ENCODE results near the gene PTPRF.

Gene PTPRF

GRCh38 chr1:43529206-43529731 is 1.4 kb upstream of the PTPRF start:
- Histone ChIP-seq H3K27me3 (peaks cover 67% of the 10 kb centered on the region), H3K4me3 (ENCODE audit: low read depth in 1 of 2, low read length in 1 of 2) (no peak overlapping the region), H3K36me3 (no peaks in the 10 kb centered on the region), H3K27ac (no peak overlapping the region), H3K4me1 (ENCODE audit: control insufficient read depth in 1 of 2, insufficient read depth in 1 of 2, low read depth in 1 of 2, low read length in 1 of 2) (peaks cover 3 to 4% of the 10 kb centered on the region in 2 experiments), H3K9me3 (no peaks in the 10 kb centered on the region)
- TF ChIP-seq CTCF (IDR thresholded peaks at IDR 0.05): peak; percentile 78

GRCh38 chr1:43531107-43531905 is 623 bp downstream of the PTPRF start:
- H3K4me3 ChIP-seq (ENCODE audit: low read depth in 1 of 2, low read length in 1 of 2): no peak overlapping the region
- no peaks in the 10 kb centered on the region for H3K36me3 ChIP-seq
- H3K9me3 ChIP-seq: no peaks in the 10 kb centered on the region
- peaks cover 3 to 4% of the 10 kb centered on the region in 2 experiments for H3K4me1 ChIP-seq (ENCODE audit: control insufficient read depth in 1 of 2, insufficient read depth in 1 of 2, low read depth in 1 of 2, low read length in 1 of 2)
- H3K27ac ChIP-seq: no peak overlapping the region
- no peak for TF ChIP-seq CTCF (IDR thresholded peaks at IDR 0.05)
- peaks cover 74% of the 10 kb centered on the region for H3K27me3 ChIP-seq

DNA sequence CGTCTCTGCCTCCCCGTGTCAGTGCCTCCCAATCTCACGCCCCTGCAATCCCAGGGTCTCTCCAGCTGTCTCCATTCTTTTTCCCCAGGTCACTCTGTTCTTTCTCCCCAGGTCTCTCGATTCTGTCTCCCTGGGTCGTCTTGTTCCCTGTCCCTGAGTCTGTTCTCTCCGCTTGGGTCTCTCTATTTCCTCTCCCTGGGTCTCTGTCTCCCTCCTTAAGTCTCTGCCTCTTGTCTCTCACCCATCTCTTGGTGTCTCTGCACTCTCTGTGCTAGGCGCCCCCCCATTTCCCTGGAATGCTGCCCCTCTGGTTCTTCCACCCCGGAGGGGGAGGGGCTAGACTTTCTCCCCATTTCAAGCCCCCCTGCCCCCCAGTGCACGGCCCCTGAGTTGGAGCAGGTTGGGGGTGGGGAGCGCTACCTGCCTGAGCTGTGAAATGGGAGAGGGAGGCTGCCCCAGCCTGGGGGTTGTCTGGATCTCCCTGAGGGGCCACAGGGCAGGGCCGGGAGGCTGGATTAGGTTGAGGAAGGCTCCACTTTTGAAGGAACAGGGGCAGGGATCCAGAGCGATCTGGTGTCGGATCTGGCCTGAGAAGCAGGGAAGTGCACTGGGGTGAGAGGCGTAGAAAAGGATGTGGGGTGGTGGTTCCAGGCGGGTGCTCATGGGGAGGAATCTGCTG is 1.4 kb downstream of the PTPRF start:
- no peak overlapping the region for H3K4me3 ChIP-seq (ENCODE audit: low read depth in 1 of 2, low read length in 1 of 2)
- peaks cover 74% of the 10 kb centered on the region for H3K27me3 ChIP-seq
- no peaks in the 10 kb centered on the region for H3K36me3 ChIP-seq
- TF ChIP-seq CTCF (IDR thresholded peaks at IDR 0.05): no peak
- no peaks in the 10 kb centered on the region for H3K9me3 ChIP-seq
- H3K4me1 ChIP-seq (ENCODE audit: control insufficient read depth in 1 of 2, insufficient read depth in 1 of 2, low read depth in 1 of 2, low read length in 1 of 2): peaks cover 3 to 4% of the 10 kb centered on the region in 2 experiments
- H3K27ac ChIP-seq: no peak overlapping the region

DNA sequence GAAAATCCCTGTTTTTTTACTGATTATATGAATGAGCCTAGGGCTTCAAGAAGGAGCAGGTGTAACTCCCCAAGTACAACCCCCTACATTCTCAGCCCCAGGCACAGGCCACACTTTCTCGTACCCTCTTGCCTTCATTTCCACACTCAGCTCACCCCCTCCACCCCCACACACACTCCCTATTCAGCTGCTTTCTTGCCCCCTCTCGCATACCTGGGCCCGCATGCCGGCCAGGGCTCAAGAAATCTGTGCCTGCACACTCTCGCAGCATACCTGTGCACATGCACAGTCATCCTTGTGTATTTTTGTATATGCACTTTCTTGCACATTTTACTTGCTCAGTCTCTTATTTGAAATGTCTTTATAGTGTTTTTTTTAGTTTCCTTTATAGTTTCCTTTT is 2.0 kb downstream of the PTPRF start:
- Histone ChIP-seq H3K4me1 (ENCODE audit: control insufficient read depth in 1 of 2, insufficient read depth in 1 of 2, low read depth in 1 of 2, low read length in 1 of 2) (peaks cover 3 to 4% of the 10 kb centered on the region in 2 experiments), H3K27ac (no peak overlapping the region), H3K27me3 (peaks cover 69% of the 10 kb centered on the region), H3K36me3 (no peaks in the 10 kb centered on the region), H3K9me3 (no peaks in the 10 kb centered on the region), H3K4me3 (ENCODE audit: low read depth in 1 of 2, low read length in 1 of 2) (no peak overlapping the region)
- no peak for TF ChIP-seq CTCF (IDR thresholded peaks at IDR 0.05)

DNA sequence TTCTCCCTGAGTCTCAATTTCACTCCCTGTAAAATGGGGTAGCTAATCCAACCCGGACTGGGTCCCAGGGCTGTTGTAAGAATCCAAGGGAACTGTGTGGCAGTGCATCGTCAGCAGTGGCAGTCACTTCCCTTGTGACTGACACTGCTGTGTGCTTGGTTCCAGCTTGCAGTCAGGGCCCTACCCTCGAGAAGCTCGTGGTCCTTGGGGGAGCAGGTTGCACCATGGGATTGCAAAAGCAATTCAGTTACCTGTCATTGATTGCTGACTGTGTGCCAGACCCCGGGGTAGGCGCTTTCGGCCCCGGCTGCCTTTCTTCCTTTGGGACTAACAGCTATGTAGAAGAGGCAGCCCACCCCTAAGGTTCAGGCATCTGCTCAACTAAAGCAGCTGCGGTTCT is 2.9 kb downstream of the PTPRF start:
- no peaks in the 10 kb centered on the region for H3K9me3 ChIP-seq
- H3K36me3 ChIP-seq: no peaks in the 10 kb centered on the region
- no peak overlapping the region for H3K27ac ChIP-seq
- H3K27me3 ChIP-seq: peaks cover 62% of the 10 kb centered on the region
- no peak for TF ChIP-seq CTCF (IDR thresholded peaks at IDR 0.05)
- H3K4me3 ChIP-seq (ENCODE audit: low read depth in 1 of 2, low read length in 1 of 2): no peak overlapping the region
- peaks cover 3 to 4% of the 10 kb centered on the region in 2 experiments for H3K4me1 ChIP-seq (ENCODE audit: control insufficient read depth in 1 of 2, insufficient read depth in 1 of 2, low read depth in 1 of 2, low read length in 1 of 2)
